Esophagus muscularis mucosa (tissue), 3 donors: ENCODE data around the gene ZNF587.

Source experiments
- CTCF ChIP-seq, 3 experiments: fragments of 200-600 bp in 2 of 3; fragments of 450-650 bp in 1 of 3; sonication (generic) in 2 of 3; IDR thresholded peaks; one replicate each; pipeline ENCODE4 v1.5.1; 2017 to 2019; ENCODE audit warnings: antibody characterized with exemption in 3 of 3, mild to moderate bottlenecking in 2 of 3, moderate library complexity in 1 of 3
- POLR2A ChIP-seq: fragments of 450-650 bp; IDR thresholded peaks from one replicate; pipeline ENCODE4 v1.6.1; 2017; ENCODE audit warnings: antibody characterized with exemption, moderate library complexity, mild to moderate bottlenecking, low read depth

DNA sequence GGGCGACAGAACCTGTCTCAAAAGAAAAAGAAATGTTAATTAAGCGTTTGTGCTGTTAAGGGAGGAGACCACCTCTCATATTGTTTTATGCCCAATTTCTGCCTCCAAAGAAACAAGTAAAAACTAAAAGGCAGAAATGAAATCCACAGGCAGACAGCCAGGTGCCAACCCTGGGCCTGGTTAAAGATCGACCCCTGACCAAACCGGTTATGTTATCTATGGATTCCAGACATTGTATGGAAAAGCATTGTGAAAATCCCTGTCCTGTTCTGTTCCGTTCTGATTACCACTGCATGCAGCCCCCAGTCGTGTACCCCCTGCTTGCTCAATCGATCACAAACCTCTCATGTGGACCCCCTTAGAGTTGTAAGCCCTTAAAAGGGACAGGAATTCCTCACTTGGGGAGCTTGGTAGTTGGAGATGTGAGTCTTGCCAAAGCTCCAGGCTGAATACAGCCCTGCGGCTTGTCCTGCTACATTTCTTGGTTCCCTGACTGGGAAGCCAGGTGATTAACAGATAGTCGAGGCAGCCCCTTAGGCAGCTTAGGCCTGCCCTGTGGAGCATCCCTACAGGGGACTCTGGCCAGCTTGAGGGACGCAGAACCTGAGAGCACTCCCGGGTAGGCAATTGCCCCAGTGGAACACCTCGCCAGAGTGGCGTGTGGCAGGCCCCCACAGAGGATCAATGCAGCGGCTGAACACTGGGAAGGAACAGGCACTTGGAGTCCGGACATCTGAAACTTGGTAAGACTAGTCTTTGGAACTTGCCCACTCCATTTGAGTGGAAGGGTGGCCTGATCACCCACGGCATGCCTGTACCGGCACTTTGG lies 34.2 kb upstream of the ZNF587 start:
- TF ChIP-seq CTCF (IDR thresholded peaks at IDR 0.05) (no peak), POLR2A (no peak)
